Cardiac fibroblast (primary cell): ENCODE measurements around the gene ABCA13.
A peak's percentile ranks its signal among the peaks of the same experiment; 100 is the strongest.
"Not testable (repeated sequence)": the region's sequence is repeated elsewhere in the genome, so short reads cannot be mapped to it uniquely, and the experiment has no call there.

Experiments
- DNase-seq, 2 donors: peaks; one replicate each; pipeline versions ENCODE4 v3.0.0 to v3.0.0-alpha.2; 2010; ENCODE audit warnings: low read depth in 2 of 2
- H3K4me3 ChIP-seq, 2 donors: replicated peaks in 1 of 2; 1 replicate in 1 of 2; 2 replicates in 1 of 2; pipeline ENCODE4 v1.5.1; 2011; ENCODE audit warnings: low read depth in 2 of 2, low read length in 2 of 2, mild to moderate bottlenecking in 2 of 2, moderate library complexity in 1 of 2
- CTCF ChIP-seq: IDR thresholded peaks from one replicate; pipeline ENCODE4 v1.5.1; 2011; ENCODE audit warnings: low read depth, mild to moderate bottlenecking, low read length, inconsistent platforms

The ABCA13 gene

GRCh38 chr7:48192996-48193395 lies 21.7 kb downstream of the ABCA13 start:
- no peak overlapping the region for H3K4me3 ChIP-seq
- no peak for DNase-seq
- TF ChIP-seq CTCF: no peak

- DNase-seq: no peak
- no peak for TF ChIP-seq CTCF
- H3K4me3 ChIP-seq: no peak overlapping the region
These were observed 22.2 kb downstream of the ABCA13 start for GRCh38 chr7:48193421-48193820.

- H3K4me3 ChIP-seq, DNase-seq: not testable (repeated sequence)
These were observed 29.8 kb downstream of the ABCA13 start for GRCh38 chr7:48200946-48201589.

GRCh38 chr7:48202916-48203315 lies 31.7 kb downstream of the ABCA13 start:
- H3K4me3 ChIP-seq: not testable (repeated sequence)

GRCh38 chr7:48207155-48207675 lies 36.0 kb downstream of the ABCA13 start:
- TF ChIP-seq CTCF: no peak
- H3K4me3 ChIP-seq: no peak overlapping the region
- no peak for DNase-seq

More at GRCh38 chr7:48202916-48203315, 31.7 kb downstream of the ABCA13 start:
- DNase-seq: not testable (repeated sequence)

GRCh38 chr7:48209004-48209600 lies 37.8 kb downstream of the ABCA13 start:
- no peak for TF ChIP-seq CTCF
- DNase-seq: no peak

GRCh38 chr7:48213226-48213625 lies 42.0 kb downstream of the ABCA13 start:
- no peak for TF ChIP-seq CTCF
- no peak overlapping the region for H3K4me3 ChIP-seq
- DNase-seq: peak in 1 of 2 donors; percentile 41

More at GRCh38 chr7:48209004-48209600, 37.8 kb downstream of the ABCA13 start:
- H3K4me3 ChIP-seq: no peak overlapping the region

GRCh38 chr7:48217266-48217665 lies 46.0 kb downstream of the ABCA13 start:
- H3K4me3 ChIP-seq: no peak overlapping the region
- TF ChIP-seq CTCF: no peak
- no peak for DNase-seq
